ENCODE results near the gene GRAP2. TPM values are rescaled to one million over a fixed set of nuclear protein-coding genes. Genes with fewer than 3 reads are reported as not detected.

GRAP2 gene
- total and polyA plus RNA-seq, 2 of the 4 experiments (the other 2 are of a cell fraction): not detected

- 34% methylated on average over 6 of the region's 7 CpGs; no CpG with 5 or more reads in 1 of the 2 experiments for WGBS, 2 experiments (ENCODE audit: extremely low coverage in 2 of 2, insufficient read length in 1 of 2)
- dilution Hi-C loops (cut with HindIII; ENCODE audit: low sequenced_read_pairs, unreplicated experiment): no loop called here
- CTCF ChIA-PET: interaction anchor here (0.5 kb wide), 1 partner anchor 51 kb away, joined by 5 read pairs; no protein-coding TSS in a partner anchor
These were observed 26.7 kb downstream of the GRAP2 start for GRCh38 chr22:39927544-39927943.

More at GRCh38 chr22:39927544-39927943, 26.7 kb downstream of the GRAP2 start:
- Histone ChIP-seq H3K14ac (replicated peaks; ENCODE audit: low read depth, low read length) (no peak overlapping the region), H3K4me3 (ENCODE audit: insufficient read depth, low read depth, low read length) (no peak overlapping the region), H4K91ac (ENCODE audit: insufficient read depth, low read depth, low read length) (no peak overlapping the region), H3K56ac (ENCODE audit: extremely low read depth, insufficient read depth, low read length) (no peak overlapping the region), H3K79me1 (ENCODE audit: low read depth in 1 of 2, low read length in 2 of 2) (no peaks in the 10 kb centered on the region), H3K4me1 (ENCODE audit: control insufficient read depth, insufficient read depth, low read length) (no peaks in the 10 kb centered on the region; the same call in 1 of the 2 replicates), H3K27me3 (ENCODE audit: control insufficient read depth, insufficient read depth, low read length) (peaks cover 65% of the 10 kb centered on the region), H3K9me3 (ENCODE audit: control insufficient read depth, insufficient read depth, low read length) (no peaks in the 10 kb centered on the region), H3K27ac (ENCODE audit: insufficient read depth, low read length) (no peak overlapping the region), H3K36me3 (ENCODE audit: control insufficient read depth, insufficient read depth, low read length) (no peaks in the 10 kb centered on the region), H4K5ac (ENCODE audit: low read depth, low read length) (no peak overlapping the region), H3K23ac (ENCODE audit: low read depth, low read length) (no peak overlapping the region), H2AK5ac (ENCODE audit: low read depth, low read length) (no peak overlapping the region), H3K9me1 (ENCODE audit: insufficient read depth, low read length) (no peaks in the 10 kb centered on the region; the same call in 1 of the 2 replicates), H2BK120ac (ENCODE audit: low read depth, low read length) (no peak overlapping the region), H4K20me1 (ENCODE audit: insufficient read depth, low read length) (no peaks in the 10 kb centered on the region), H2BK20ac (ENCODE audit: low read depth, low read length) (no peak overlapping the region), H3K4me2 (ENCODE audit: low read depth, low read length) (no peak overlapping the region), H4K8ac (ENCODE audit: low read depth in 2 of 2, low read length in 2 of 2) (no peak overlapping the region), H3K4ac (ENCODE audit: low read depth, low read length) (no peak overlapping the region), H2BK15ac (ENCODE audit: low read depth, low read length) (no peak overlapping the region), H2BK5ac (ENCODE audit: low read depth, low read length, poor library complexity, severe bottlenecking) (no peak overlapping the region), H2AFZ (replicated peaks; ENCODE audit: low read length, poor library complexity) (no peak overlapping the region), H3K9ac (ENCODE audit: low read depth, low read length) (no peak overlapping the region), H2AK9ac (replicated peaks; ENCODE audit: low read depth, low read length, poor library complexity) (no peak overlapping the region), H3K18ac (ENCODE audit: low read depth, low read length) (no peak overlapping the region)
- DNase-seq (no peak), ATAC-seq (ENCODE audit: low read depth) (no peak)
- POLR2A ChIA-PET (ENCODE audit: unreplicated experiment): no interaction called here
- in situ Hi-C loops (cut with MboI; ENCODE audit: low sequenced_read_pairs): no loop called here
- no TSS peak for BruUV-seq (replicated peaks)
- intact Hi-C loops (cut with micrococcal nuclease): no loop called here
- TF ChIP-seq FOS (IDR thresholded peaks at IDR 0.05; ENCODE audit: low read depth, low read length) (no peak), MAFK (IDR thresholded peaks at IDR 0.05; ENCODE audit: low read depth, low read length) (no peak), RFX5 (IDR thresholded peaks at IDR 0.05; ENCODE audit: low read depth, low read length) (no peak), NFE2L2 (IDR thresholded peaks at IDR 0.05; ENCODE audit: low read depth, low read length) (no peak), POLR2A (IDR thresholded peaks at IDR 0.05; ENCODE audit: low read depth, low read length) (no peak), BHLHE40 (IDR thresholded peaks at IDR 0.05; ENCODE audit: low read depth, low read length) (no peak), USF2 (IDR thresholded peaks at IDR 0.05; ENCODE audit: low read depth, low read length) (no peak), MAZ (IDR thresholded peaks at IDR 0.05; ENCODE audit: borderline replicate concordance, low read depth, low read length) (no peak)
